SK-N-SH (cell line): ENCODE data around the gene SPEG.

ENCODE experiments used
- EZH2phosphoT487 ChIP-seq: fragments of 200-600 bp; sonication (generic); IDR thresholded peaks from 2 replicates; pipeline ENCODE4 v1.6.1; 2017; ENCODE audit warnings: low read depth, mixed run types, mild to moderate bottlenecking, antibody characterized with exemption, moderate library complexity, borderline replicate concordance
- MXI1 ChIP-seq: IDR thresholded peaks from 2 replicates; pipeline ENCODE4 v1.6.1; 2012; ENCODE audit warnings: mild to moderate bottlenecking, low read depth, low read length, improper control_type of control experiment
- POLR2AphosphoS5 ChIP-seq: IDR thresholded peaks from 2 replicates; pipeline ENCODE4 v1.6.1; 2012; ENCODE audit warnings: low read depth, low read length
- RAD21 ChIP-seq: IDR thresholded peaks from 2 replicates; pipeline ENCODE4 v1.6.1; 2012; ENCODE audit warnings: mild to moderate bottlenecking, low read length
- TAF1 ChIP-seq: IDR thresholded peaks from 2 replicates; pipeline ENCODE4 v1.6.1; 2012; ENCODE audit warnings: low read depth, mild to moderate bottlenecking, low read length, moderate library complexity, borderline replicate concordance
- YY1 ChIP-seq: IDR thresholded peaks from 2 replicates; pipeline ENCODE4 v1.4.0; 2012; ENCODE audit warnings: low read depth, mild to moderate bottlenecking
- TF ChIP-seq, protein P1 (sequence below): fragments of 200-600 bp; sonication (generic); IDR thresholded peaks from 2 replicates; pipeline ENCODE4 v1.6.1; 2017; ENCODE audit warnings: antibody characterized with exemption, mild to moderate bottlenecking, moderate library complexity

DNA sequence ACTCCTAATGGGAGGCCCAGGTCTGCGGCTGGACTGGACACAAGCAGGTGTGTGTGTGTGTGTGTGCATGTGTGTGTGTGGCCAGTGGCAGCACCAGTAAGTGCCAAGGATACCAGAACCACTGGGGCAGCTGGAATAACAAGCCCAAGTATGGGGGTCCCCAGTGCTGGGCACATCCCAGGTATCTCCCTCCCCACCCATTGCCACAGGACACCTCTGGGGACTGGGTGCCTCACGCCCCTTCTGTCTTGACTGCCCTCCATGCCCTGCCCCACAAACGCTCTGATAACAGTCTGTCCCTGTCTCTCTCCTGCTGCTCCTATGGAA, 9.0 kb downstream of the SPEG start:
- TF ChIP-seq, protein P1, sequence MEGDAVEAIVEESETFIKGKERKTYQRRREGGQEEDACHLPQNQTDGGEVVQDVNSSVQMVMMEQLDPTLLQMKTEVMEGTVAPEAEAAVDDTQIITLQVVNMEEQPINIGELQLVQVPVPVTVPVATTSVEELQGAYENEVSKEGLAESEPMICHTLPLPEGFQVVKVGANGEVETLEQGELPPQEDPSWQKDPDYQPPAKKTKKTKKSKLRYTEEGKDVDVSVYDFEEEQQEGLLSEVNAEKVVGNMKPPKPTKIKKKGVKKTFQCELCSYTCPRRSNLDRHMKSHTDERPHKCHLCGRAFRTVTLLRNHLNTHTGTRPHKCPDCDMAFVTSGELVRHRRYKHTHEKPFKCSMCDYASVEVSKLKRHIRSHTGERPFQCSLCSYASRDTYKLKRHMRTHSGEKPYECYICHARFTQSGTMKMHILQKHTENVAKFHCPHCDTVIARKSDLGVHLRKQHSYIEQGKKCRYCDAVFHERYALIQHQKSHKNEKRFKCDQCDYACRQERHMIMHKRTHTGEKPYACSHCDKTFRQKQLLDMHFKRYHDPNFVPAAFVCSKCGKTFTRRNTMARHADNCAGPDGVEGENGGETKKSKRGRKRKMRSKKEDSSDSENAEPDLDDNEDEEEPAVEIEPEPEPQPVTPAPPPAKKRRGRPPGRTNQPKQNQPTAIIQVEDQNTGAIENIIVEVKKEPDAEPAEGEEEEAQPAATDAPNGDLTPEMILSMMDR: no peak
- TF ChIP-seq YY1: no peak
- TF ChIP-seq MXI1: no peak
- no peak for TF ChIP-seq TAF1
- no peak for TF ChIP-seq RAD21
- no peak for TF ChIP-seq EZH2phosphoT487
- TF ChIP-seq POLR2AphosphoS5: no peak
